HG03097 (cell line): Measurements from ENCODE around the gene EXOC3.
"Not testable (repeated sequence)": the region's sequence is repeated elsewhere in the genome, so short reads cannot be mapped to it uniquely, and the experiment has no call there.

Experiments
- ATAC-seq: cut with Tn5 transposase; IDR thresholded peaks from one replicate; pipeline ENCODE4 v1.9.1; 2021; ENCODE audit not compliant: unreplicated experiment, low FRiP score

Gene EXOC3

DNA sequence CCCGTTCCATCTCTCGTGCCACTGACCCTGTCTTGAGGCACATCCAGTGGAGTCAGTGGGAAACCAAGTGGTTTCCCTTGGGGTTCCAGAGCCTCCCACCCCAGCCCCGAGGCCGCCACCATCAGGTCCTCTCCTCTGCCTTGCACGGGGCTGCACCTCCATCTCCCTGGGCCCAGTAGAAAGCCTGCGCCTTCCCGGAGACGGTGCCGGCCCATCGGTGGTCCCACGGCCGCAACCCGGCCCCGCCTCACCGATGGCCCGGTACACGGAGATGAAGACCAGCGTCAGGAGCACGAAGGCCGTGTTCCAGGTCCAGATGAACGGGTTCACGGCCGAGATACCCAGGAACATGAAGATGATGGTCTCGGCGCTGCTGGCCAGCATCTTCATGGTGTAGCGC is 40.0 kb downstream of the EXOC3 start:
- ATAC-seq = no peak

DNA sequence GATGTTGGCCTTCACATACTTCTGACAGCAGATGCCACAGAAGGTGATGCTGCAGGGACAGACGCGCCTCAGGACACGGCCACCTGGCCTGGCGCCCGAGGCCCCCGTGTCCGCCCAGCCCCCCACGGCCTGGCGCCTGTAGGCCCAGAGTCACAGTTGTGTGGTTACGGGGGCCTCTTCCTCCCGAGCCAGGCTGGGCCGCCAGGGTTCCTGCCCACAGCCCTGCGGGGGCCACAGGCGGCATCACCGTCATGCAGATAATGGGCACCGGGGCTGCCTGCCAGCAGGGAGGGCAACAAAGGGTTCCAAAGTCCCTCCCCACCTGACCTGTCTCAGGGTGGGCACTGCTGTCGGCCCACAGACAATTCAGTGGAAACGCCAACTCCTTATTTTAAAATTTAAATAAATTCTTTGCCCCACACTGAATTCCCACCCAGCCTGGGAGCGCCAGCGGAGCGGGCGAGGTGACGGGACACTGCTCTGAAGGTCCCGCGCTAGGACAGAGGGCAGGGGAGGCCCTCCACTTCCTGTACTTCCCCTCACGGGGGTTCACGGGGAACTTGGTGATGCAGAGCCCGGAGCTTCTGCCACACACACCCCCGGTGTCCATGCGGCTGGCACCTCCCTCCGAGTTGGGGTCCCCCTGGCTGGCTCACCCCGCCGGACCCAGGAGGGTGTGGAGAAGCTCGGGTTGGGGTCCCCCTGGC is 40.6 kb downstream of the EXOC3 start:
- no peak for ATAC-seq

DNA sequence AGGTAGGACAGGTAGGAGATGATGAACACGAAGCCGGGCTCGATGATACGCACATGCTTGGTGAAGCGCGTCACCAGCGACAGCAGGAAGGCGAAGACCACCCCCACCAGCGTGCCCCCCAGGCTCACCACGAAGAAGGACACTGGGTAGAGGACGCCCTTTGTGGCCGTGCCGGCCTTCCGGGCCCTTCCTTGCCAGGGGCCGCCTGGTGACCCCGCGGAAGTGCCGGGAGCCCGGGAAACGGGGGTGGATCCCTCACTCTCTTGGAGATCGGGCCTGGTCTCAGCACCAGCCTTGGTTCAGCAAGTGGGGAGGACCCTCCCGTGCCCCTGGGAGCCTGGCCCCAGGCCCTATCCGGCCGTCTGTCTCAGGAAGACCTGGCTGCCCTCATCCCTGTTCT is 41.6 kb downstream of the EXOC3 start:
- ATAC-seq = no peak

DNA sequence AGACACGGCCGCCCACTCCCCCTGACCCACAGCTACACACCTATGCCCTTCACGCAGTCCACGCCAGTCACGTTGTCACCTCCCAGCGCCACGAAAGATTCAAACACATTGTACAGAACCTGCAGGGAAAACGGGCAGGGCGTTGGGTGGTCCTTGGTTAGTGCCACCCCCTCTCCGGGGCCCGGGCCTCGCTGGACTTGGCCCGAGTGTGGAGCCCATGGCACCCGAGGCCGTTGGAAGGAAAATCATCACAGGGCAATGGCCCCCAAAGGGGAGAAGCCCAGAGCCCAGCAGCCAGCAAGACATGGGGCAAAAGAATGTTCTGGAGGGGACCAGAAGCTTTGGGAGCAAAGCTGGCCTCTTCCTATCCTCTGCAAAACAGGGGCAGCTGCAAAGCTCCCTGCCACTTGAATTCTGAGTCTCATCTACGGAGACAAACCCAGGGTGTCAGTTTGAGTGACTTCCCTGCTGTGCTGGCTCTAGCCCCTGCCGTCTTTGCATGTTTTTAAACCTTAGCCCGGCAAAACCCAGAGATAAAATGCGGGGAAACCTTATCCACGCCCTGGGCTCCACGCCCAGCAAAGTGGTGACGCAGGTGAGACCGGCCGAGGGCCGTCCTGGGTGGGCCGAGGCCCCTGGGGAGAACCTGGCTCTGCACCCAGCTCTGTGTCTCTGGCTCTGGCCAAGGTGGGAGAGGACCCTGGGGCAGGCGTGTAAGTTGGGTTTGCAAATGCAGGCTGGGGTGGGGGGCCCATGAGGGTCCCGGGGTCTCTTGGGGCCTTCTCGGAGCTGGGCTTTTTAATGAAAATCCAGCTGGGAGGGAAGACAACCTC is 42.4 kb downstream of the EXOC3 start:
- no peak for ATAC-seq

DNA sequence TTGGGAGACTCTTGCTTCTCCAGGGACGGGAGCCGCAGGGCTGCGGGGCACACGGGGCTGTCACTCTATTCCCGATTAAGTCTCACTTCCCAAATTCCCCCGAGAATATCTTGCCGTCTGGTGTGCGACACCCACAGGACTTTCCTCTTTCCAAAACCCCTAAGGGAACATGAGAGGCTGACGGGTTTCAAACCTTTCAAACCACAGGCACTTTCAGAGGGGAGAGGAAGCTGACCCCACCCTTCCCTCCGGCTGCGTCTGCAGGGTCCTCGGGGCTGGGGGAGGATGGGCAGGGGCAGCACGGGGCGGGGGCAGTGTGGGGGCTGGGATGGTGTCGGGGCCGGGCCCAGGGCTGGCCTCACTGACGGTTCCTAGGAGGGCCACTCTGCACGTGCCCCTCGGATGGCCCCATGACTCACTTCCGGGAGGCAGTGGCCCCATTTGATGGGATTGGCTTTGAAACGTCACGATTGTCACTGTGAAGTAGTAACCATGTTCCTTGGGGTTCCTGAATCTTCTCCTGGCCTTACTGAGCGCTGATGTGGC is 43.0 kb downstream of the EXOC3 start:
- ATAC-seq = no peak

DNA sequence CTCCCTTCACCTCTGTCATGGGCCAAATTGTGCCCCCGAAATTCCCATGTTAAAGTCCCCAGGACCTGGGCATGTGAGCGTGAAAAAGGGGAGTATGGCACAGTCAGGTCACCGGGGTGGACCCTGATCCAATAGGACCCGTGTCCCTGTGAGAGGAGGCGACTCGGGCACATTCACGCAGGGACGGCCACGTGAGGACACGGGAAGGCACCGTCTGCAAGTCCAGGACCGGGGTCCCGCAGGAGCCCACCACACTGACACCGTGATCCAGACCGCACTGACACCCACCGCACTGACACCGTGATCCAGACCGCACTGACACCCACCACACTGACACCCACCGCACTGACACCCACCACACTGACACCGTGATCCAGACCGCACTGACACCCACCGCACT is 43.6 kb downstream of the EXOC3 start:
- not testable (repeated sequence) for ATAC-seq

DNA sequence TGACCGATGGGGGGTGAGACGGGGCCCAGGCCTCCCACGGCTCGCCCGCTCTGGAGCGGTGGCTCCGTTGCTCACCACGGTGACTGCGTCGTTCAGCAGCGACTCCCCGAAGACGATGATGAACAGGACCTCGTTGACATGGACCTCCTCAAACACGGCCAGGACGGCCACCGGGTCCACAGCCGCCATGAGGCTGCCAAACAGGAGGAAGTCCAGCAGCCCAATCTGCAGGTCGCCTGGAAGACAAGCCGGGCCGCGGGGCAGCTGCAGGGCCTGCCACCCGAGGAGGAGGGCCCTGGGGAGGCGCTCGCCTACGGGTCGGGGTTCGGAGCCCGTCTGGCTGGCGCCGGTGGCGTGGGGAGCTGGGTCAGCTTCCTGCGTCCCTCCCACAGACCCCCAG is 45.3 kb downstream of the EXOC3 start:
- ATAC-seq = no peak

DNA sequence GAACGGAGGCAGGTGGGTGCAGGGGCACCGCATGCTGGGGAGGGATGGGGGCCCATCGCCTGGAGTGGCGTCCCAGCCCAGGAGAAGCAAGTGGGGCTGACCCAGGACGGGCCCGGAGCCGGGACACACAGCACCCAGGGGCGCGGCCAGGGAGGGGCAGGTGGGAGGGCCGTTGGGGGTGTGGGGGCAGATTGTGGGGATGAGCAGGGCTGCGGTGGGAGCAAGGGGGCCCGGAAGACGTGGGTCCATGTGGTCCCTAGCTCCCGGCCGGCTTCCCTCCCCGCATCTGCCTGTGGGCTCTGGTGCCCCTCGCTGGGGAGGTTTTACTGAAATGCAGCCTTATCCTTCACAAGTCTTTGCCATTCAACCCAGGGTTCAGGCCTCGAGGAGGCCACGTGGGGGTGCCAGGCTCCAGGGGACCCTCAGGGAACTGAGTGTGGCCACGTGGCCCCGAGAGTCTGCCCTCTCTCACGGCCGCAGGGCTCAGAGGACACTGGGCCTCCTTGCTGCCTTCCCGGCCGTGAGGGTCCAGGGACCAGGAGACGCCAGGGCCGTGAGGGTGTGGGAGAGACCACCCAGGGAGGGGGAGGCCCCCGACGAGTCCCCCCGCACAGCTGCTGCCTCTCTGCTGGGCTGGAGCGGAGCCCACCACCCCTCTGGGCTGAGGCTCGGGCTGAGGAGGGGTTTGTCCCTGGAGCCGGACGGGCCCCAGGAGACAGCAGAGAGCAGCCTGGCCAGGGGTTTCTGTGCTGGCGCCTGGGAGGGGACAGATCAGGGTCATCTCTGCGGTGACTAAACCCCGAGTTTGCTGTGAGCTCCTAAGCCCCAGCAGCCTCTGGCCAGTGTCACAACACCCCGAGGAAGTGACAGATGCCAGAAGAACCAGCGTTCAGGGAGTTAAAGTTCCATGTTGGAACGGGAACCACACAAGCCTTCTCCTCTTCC is 46.0 kb downstream of the EXOC3 start:
- no peak for ATAC-seq

DNA sequence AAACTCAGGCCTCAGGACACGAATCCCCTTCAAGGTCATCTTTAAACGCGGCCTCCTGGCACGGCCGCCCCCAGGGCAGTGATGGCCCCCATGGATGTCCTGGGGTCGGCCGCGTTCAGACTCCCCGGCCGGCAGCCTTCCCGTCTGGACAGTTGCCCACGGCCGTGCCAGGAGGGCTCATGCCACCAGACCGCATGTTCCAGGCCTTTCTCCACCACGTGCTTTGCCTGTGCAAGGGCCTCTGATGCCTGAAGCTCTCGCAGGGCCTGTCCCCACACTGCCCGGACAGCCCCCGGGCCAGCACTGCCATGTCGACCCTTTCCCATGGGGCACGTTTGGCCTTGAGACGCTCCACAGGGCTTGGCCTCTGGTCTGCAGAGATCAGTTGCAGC is 46.7 kb downstream of the EXOC3 start:
- ATAC-seq = no peak

DNA sequence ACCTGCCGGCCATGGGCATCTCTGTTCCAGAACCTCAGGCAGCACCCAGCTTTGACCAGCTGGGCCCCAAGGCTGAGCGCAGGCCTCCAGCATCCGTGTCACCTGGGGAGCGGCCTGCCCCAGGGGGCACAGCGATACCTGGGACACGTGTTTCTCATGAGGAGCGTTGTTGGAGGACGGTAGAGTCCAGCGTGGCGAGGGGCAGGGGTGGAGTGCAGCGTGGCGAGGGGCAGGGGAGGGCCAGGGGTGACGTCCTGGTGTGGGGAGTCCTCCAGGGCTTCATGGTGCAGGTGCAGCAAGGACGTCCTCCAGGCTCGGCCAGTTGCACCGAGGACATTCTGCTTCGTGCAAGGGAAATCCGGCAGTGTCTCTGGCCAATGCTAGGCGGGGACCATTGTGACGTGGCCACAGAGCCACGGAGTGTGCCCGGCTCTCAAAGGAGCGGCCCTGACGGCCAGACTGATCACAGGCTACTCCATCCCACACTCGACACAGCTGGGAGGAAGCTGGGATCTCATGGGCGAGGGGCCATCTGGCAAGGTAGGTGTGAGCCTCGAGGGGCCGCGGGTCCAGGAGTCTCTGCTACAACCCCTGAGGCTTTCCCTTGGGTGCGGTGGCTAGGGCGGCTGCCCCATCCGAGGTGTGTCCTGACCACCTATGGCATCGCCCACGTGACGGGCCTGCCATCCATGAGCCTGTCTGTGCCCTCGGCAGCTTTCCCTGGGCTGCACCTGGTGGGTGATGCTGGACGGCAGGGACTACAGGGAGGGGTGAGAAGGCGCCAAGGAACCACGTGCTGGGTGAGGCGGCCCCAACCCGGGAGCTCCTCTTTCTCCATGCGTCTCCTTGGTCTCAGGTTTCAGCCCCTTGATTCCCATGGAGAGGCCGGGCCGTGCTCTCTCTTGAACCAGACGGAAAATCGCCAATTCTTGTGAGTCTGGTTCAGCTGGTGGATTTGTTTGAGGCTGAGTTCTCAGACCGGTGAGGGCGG is 47.4 kb downstream of the EXOC3 start:
- no peak for ATAC-seq

DNA sequence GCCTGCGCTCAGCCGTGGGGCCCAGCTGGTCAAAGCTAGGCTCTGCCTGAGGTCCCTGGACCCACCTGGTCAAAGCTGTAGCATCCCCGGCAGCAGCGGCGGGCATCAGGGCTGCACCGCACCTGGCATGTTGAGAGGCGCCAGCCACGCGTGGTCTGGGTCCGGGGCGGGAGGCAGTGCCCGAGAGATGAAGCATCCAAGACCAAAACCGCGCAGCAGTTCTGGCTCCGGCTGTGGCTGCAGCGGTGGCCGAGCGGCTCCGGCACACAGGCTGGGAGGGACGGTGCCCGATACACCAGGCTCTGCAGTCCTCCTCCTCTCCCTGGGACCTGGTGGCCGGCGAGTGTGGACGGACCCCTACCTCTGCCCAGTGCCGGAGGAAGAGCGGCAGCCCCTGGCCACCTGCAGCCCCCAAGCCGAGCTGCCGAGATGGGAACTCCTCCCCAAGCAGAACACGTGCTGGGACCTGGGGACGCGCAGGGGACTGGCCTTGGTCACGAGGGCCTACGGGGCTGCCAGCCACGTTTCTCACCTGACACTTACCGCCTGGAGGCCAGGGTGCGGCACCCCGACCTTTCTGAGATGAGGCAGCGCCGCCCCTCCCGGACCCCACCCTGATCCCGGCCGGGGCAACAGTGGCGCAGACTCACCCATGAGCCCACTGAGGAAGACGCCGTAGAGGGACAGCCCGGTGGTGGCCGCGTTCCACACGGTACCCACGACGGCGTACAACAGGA is 48.3 kb downstream of the EXOC3 start:
- ATAC-seq = no peak

DNA sequence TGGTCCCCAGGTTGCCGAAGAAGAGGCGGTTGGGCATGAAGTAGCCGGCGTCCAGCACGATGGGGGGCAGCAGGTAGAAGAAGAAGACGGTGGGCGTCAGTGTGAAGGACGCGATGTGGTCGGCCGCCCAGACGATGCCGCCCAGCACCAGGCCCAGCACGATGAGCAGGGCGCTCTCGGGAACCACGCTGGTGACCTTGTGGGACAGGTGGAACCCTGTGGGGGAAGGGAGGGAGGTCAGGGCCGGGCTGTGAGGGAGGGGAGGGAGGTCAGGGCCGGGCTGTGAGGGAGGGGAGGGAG is 48.8 kb downstream of the EXOC3 start:
- ATAC-seq = no peak

DNA sequence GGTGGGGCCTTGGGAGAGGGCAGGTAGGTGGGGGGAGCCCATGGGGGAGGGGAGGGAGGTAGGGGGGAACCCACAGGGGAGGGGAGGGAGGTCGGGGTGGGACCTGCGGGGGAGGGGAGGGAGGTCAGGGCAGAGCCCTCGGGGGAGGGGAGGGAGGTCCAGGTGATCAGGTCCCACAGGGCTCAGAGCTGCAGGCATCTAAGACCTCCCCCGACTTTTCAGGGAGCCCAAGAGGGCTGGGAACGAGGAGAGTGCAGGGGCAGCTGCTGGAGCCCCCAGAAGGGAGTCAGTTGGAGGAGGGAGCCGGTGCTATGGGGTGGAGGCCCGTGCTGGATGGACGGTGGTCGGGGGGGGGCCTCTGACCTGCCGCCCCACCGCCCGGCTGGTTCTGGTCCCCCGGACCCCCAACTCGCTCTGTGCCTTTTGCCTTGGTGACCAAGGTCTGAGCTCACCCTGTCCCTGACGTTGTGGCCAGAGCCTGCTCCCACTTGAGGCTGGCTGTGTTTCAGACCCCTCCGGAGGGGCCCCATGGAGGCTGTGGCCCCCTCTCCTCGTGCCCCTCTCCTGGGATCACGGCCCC is 49.4 kb downstream of the EXOC3 start:
- no peak for ATAC-seq

DNA sequence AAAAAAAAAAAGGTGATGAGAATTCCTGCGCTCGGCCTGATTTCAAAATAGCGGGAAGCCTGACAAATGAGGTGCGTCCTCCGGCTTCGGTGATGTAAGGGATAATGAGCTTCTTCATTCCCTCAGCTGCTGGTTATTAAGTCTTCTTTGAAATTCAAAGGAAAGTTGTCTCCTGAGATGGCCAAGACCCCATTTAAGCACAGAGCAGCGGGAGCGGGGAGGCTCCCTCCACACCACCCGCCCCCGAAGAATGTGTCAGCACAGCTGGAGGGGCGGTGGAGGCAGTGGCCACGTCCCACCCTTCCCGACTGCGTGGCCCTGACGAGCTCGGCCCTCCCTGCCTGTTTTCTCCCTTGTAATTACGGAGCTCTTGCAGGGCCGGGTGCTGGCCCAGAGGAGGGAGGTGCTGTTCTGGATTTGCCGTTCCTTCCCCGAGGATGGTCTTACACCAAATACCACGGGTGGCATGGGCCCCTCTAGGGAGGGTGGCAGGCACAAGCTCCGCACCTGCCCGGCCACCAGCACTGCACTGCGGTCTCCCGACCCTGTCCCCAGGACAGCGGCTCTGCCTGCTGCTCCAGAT is 50.2 kb downstream of the EXOC3 start:
- ATAC-seq = no peak

DNA sequence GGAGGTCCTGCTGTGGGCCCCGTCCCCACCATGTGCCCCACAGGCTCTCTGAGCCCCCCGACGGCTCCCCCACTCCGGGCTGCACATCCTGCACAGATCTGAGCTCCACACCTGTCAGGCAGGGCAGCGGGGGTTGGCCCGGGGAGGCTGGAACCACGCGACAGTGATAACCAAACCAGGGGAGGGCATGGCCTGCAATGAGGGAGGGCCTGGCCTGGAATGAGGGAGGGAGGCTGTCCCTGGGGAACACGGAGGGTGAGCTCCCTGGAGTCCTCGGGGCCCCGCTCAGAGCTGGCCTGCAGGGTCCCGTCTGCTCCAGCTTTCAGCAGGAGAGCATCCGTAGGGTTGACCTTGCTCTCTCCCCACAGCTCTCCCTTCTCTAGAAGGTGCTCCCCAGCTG is 50.8 kb downstream of the EXOC3 start:
- no peak for ATAC-seq

DNA sequence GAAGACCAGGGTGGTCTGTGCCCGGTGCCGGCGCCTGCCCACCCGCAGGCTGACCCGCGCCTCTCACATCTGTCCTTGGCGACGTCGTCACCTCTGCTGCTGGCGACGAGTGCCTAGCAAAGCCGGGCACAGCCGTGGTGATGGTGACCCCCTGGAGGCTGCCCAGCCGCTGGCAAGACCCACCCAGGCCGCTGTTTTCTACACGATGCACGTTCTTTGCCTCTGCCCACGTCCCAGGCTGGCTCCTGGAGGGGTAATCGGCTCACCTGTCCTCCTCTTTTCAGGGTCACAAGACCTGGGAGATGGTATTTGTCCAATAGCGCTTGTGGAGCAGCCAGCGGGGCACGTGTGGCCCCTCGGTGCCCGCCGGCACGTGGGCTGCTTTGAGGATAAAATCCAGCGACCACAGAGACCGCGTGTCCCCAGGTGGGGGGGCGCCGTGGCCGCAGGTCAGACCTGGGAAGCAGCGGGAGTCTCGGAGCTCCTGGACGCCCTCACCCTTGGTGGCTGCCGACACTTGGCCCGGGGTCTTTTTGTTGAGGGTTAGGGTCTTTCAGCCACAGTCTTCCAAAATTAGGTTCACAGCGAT is 51.8 kb downstream of the EXOC3 start:
- no peak for ATAC-seq

DNA sequence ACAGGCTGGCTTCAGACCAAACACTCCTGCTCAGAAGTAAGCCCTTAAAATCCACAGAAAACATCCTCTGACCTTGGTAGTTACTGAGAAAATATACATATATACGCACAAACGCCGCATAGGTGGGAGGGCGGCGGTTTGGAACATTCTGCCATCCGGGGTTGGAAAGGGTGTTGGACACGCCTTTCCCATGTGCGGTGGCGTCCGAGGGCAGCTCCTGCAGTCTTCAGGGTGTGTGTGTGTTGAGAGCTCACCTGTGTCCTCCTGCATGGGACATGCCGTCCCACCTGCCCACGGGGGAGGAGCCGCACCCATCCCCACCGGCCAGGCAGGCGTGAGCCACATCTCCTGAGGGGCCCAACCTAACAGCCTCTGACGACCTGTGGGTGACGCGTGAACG is 53.1 kb downstream of the EXOC3 start:
- no peak for ATAC-seq

DNA sequence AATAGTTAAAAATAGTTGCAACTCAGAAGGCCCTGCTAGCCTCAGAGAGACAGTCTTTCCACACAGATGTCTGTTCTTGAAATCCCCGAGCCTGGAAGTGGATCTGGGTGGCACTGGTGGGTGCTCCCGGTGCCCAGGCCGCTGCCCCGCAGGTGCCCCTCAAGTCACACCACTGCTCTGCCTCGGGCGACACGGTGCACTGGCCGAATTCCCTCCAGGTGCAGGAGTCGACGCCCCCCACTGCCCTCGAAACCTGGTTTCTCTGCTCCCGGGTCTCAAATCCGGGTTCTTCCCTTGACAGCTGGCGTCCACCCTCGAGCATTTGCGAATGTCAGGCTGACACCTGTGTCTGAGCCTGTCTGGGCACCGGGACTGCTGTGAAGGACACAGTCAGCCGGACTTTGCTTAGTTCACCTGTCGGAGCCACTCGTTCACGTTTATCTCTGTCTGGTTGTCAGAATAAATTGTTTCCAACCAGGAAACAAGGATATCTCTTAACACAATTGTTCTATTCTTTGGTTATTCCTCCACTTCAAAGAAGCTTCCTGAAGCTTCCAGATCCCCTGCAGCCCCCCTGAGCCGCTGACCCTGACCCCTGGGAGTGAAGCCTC is 54.2 kb downstream of the EXOC3 start:
- ATAC-seq = no peak
